Adrenal gland (tissue), 5 donors: ENCODE results near the gene RAD51B.

Source experiments
- POLR2A ChIP-seq, 2 donors: fragments of 450-650 bp; IDR thresholded peaks; one replicate each; pipeline ENCODE4 v1.6.1; 2017; ENCODE audit warnings: antibody characterized with exemption in 2 of 2, mild to moderate bottlenecking in 2 of 2, moderate library complexity in 1 of 2
- TF ChIP-seq, protein P1 (sequence below), 6 experiments: fragments of 450-650 bp in 4 of 6; fragments of 200-600 bp in 2 of 6; sonication (generic) in 1 of 6; IDR thresholded peaks; 1 replicate in 5 of 6; 2 replicates in 1 of 6; pipeline versions ENCODE4 v1.5.1 to v1.8.0; 2016 to 2021; ENCODE audit warnings: antibody characterized with exemption in 6 of 6, mild to moderate bottlenecking in 2 of 6, moderate library complexity in 1 of 6
- donor health status: DM: no; HTN: no; CAD: no.

DNA sequence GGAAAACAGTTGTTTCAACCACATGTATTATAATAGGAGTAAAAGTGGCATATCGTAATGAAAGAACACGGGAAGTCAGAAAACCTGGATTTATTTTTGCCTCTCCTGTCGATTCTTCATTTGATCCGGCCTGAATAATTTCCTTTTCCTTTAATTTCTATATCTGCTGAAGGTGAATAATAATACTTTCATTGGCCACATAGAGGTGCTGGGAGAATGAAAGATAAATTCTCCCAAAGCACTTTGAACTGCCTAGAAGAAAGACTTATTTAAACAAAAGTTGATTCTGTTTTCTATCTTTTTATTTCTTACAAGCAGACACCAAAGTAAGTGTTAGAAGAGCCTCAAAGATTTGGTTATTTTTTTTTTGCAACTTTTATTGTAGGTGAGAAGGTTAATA, 339.1 kb downstream of the RAD51B start:
- no peak for TF ChIP-seq POLR2A (IDR thresholded peaks at IDR 0.05)
- TF ChIP-seq, protein P1, sequence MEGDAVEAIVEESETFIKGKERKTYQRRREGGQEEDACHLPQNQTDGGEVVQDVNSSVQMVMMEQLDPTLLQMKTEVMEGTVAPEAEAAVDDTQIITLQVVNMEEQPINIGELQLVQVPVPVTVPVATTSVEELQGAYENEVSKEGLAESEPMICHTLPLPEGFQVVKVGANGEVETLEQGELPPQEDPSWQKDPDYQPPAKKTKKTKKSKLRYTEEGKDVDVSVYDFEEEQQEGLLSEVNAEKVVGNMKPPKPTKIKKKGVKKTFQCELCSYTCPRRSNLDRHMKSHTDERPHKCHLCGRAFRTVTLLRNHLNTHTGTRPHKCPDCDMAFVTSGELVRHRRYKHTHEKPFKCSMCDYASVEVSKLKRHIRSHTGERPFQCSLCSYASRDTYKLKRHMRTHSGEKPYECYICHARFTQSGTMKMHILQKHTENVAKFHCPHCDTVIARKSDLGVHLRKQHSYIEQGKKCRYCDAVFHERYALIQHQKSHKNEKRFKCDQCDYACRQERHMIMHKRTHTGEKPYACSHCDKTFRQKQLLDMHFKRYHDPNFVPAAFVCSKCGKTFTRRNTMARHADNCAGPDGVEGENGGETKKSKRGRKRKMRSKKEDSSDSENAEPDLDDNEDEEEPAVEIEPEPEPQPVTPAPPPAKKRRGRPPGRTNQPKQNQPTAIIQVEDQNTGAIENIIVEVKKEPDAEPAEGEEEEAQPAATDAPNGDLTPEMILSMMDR (IDR thresholded peaks at IDR 0.05), result no peak
